ENCODE data around the gene SYNJ1. TPM values are rescaled to one million over a fixed set of nuclear protein-coding genes. Genes with fewer than 3 reads are reported as not detected.

The SYNJ1 gene
- total and polyA plus RNA-seq, 9 of the 15 experiments (the other 6 are each of a cell fraction or from before 2014, with no cell fraction given) = 2.4 to 10.6 (median 5.6) TPM

GRCh38 chr21:32602099-32602498 is 125.7 kb downstream of the SYNJ1 start:
- CTCF ChIA-PET (ENCODE audit: low intra/inter-chr PET ratio) = interaction anchor here (0.6 to 1.1 kb wide), 2 partner anchors 43 to 199 kb away, joined by 3 to 4 read pairs; no protein-coding TSS in a partner anchor
- H3K4me2 ChIP-seq (ENCODE audit: insufficient read depth, low read length) = no peak overlapping the region
- POLR2A ChIA-PET = interaction anchor here (0.9 to 2.2 kb wide), 4 partner anchors 10 to 15 kb away, joined by 3 to 13 read pairs (median 6); partner anchors contain the start of gene CFAP298
- ATAC-seq = no peak
- WGBS (ENCODE audit: insufficient coverage, low coverage, missing lambda C conversion rate) = 90% methylated on average over 6 of the region's 6 CpGs
- no peak overlapping the region for H2AFZ ChIP-seq (ENCODE audit: low read depth, low read length)
- DNase-seq (ENCODE audit: extremely low read depth in 1 of 4, low spot score in 3 of 4) = no peak
- peak overlapping the region in 1 of 2 experiments; percentile 32; a peak in 1 of 4 replicates for H3K9ac ChIP-seq (ENCODE audit: insufficient read depth in 1 of 2, low read depth in 2 of 2, low read length in 2 of 2)
- H3K4me3 ChIP-seq = no peak overlapping the region
- intact Hi-C loops (cut with micrococcal nuclease) (no loop called here), in situ Hi-C loops (cut with MboI) (loop anchor here (5.0 kb wide), 1 partner anchor 200 kb away; no protein-coding TSS in a partner anchor)
- peaks cover 3 to 6% of the 10 kb centered on the region in 2 experiments; a peak in 3 of 5 replicates for H3K4me1 ChIP-seq (replicated peaks in 1 of 2; ENCODE audit: control insufficient read depth in 2 of 2, insufficient read depth in 2 of 2, low read length in 2 of 2)
- H4K20me1 ChIP-seq (replicated peaks; ENCODE audit: control insufficient read depth, insufficient read depth, low read length) = no peaks in the 10 kb centered on the region
- H3K9me3 ChIP-seq (replicated peaks; ENCODE audit: control insufficient read depth, insufficient read depth, low read depth, low read length) = no peaks in the 10 kb centered on the region
- H3K9me1 ChIP-seq (ENCODE audit: control insufficient read depth, insufficient read depth, low read length) = no peaks in the 10 kb centered on the region
- no peaks in the 10 kb centered on the region for H3K79me2 ChIP-seq (ENCODE audit: control insufficient read depth, insufficient read depth, low read length)
- no peaks in the 10 kb centered on the region for H3K27me3 ChIP-seq (ENCODE audit: control insufficient read depth in 2 of 2, insufficient read depth in 2 of 2, low read length in 2 of 2)
- no peak overlapping the region for H3K27ac ChIP-seq (ENCODE audit: extremely low read depth, low read depth, low read length)
- peaks cover 79% of the 10 kb centered on the region for H3K36me3 ChIP-seq (ENCODE audit: control insufficient read depth, insufficient read depth, low read length)
- no peak for FAIRE-seq
- BruUV-seq (replicated peaks) = no TSS peak
- TF ChIP-seq BCLAF1 (IDR thresholded peaks at IDR 0.05; ENCODE audit: borderline replicate concordance in 1 of 2, control insufficient read depth in 1 of 2, low read depth in 2 of 2, low read length in 1 of 2) (no peak), TOE1 (IDR thresholded peaks at IDR 0.05; ENCODE audit: borderline replicate concordance) (no peak), TOE1 (CRISPR knock-in tag; IDR thresholded peaks at IDR 0.05; ENCODE audit: borderline replicate concordance, low read depth) (no peak), ZNF239 (CRISPR knock-in tag; IDR thresholded peaks at IDR 0.05) (no peak), TEAD4 (IDR thresholded peaks at IDR 0.05; ENCODE audit: low read length) (no peak), TEAD4 (CRISPR knock-in tag; IDR thresholded peaks at IDR 0.05; ENCODE audit: borderline replicate concordance) (no peak), ZNF347 (CRISPR knock-in tag; IDR thresholded peaks at IDR 0.05; ENCODE audit: low read depth) (no peak), ZNF174 (CRISPR knock-in tag; IDR thresholded peaks at IDR 0.05) (no peak), STAG1 (CRISPR knock-in tag; IDR thresholded peaks at IDR 0.05; ENCODE audit: borderline replicate concordance) (no peak), SRSF7 (optimal IDR thresholded peaks at IDR 0.05; ENCODE audit: low read depth, low read length) (no peak), POLR2A (conservative IDR thresholded peaks at IDR 0.05) (no peak), POU5F1 (IDR thresholded peaks at IDR 0.05; ENCODE audit: borderline replicate concordance, low read depth, low read length, partially characterized antibody) (no peak)
- TF ChIP-seq, protein P1, sequence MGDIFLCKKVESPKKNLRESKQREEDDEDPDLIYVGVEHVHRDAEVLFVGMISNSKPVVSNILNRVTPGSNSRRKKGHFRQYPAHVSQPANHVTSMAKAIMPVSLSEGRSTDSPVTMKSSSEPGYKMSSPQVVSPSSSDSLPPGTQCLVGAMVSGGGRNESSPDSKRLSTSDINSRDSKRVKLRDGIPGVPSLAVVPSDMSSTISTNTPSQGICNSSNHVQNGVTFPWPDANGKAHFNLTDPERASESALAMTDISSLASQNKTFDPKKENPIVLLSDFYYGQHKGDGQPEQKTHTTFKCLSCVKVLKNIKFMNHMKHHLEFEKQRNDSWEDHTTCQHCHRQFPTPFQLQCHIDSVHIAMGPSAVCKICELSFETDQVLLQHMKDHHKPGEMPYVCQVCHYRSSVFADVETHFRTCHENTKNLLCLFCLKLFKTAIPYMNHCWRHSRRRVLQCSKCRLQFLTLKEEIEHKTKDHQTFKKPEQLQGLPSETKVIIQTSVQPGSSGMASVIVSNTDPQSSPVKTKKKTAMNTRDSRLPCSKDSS (IDR thresholded peaks at IDR 0.05; ENCODE audit: low read depth, partially characterized antibody) = no peak

All from K562 (cell line).